ENCODE data around the gene CSNK1G2. TPM values are rescaled to one million over a fixed set of nuclear protein-coding genes. Genes with fewer than 3 reads are reported as not detected.

CSNK1G2 gene
- total RNA-seq, 1 experiment from 2014 or later = 34.0 TPM

- DNase-seq (ENCODE audit: extremely low read depth, low read depth) = no peak
Measured at GRCh38 chr19:1917926-1918325, 23.0 kb upstream of the CSNK1G2 start.

- no peak for DNase-seq (ENCODE audit: extremely low read depth, low read depth)
Measured at GRCh38 chr19:1918975-1919374, 22.0 kb upstream of the CSNK1G2 start.

GRCh38 chr19:1920644-1921043 is 20.3 kb upstream of the CSNK1G2 start:
- no peak for DNase-seq (ENCODE audit: extremely low read depth, low read depth)

GRCh38 chr19:1921326-1921725 is 19.6 kb upstream of the CSNK1G2 start:
- no peak for DNase-seq (ENCODE audit: extremely low read depth, low read depth)

- DNase-seq (ENCODE audit: extremely low read depth, low read depth) = no peak
Measured at GRCh38 chr19:1921825-1922224, 19.1 kb upstream of the CSNK1G2 start.

GRCh38 chr19:1922803-1923202 is 18.2 kb upstream of the CSNK1G2 start:
- no peak for DNase-seq (ENCODE audit: extremely low read depth, low read depth)

- DNase-seq (ENCODE audit: extremely low read depth, low read depth) = no peak
Measured at GRCh38 chr19:1923319-1923718, 17.7 kb upstream of the CSNK1G2 start.

GRCh38 chr19:1924320-1924961 is 16.5 kb upstream of the CSNK1G2 start:
- DNase-seq (ENCODE audit: extremely low read depth, low read depth) = no peak

GRCh38 chr19:1925544-1925943 is 15.4 kb upstream of the CSNK1G2 start:
- DNase-seq (ENCODE audit: extremely low read depth, low read depth) = no peak

GRCh38 chr19:1929021-1929742 is 11.8 kb upstream of the CSNK1G2 start:
- peak; percentile 51 for DNase-seq (ENCODE audit: extremely low read depth, low read depth)

- DNase-seq (ENCODE audit: extremely low read depth, low read depth) = no peak
Measured at GRCh38 chr19:1931445-1931844, 9.5 kb upstream of the CSNK1G2 start.

- no peak for DNase-seq (ENCODE audit: extremely low read depth, low read depth)
Measured at GRCh38 chr19:1932395-1932794, 8.6 kb upstream of the CSNK1G2 start.

GRCh38 chr19:1933244-1933643 is 7.7 kb upstream of the CSNK1G2 start:
- no peak for DNase-seq (ENCODE audit: extremely low read depth, low read depth)

- DNase-seq (ENCODE audit: extremely low read depth, low read depth) = no peak
Measured at GRCh38 chr19:1933942-1934341, 7.0 kb upstream of the CSNK1G2 start.

GRCh38 chr19:1935484-1936208 is 5.3 kb upstream of the CSNK1G2 start:
- no peak for DNase-seq (ENCODE audit: extremely low read depth, low read depth)

- no peak for DNase-seq (ENCODE audit: extremely low read depth, low read depth)
Measured at GRCh38 chr19:1936430-1936829, 4.5 kb upstream of the CSNK1G2 start.

- no peak for DNase-seq (ENCODE audit: extremely low read depth, low read depth)
Measured at GRCh38 chr19:1936916-1937610, 3.9 kb upstream of the CSNK1G2 start.

GRCh38 chr19:1938071-1938470 is 2.9 kb upstream of the CSNK1G2 start:
- DNase-seq (ENCODE audit: extremely low read depth, low read depth) = no peak

GRCh38 chr19:1942078-1942933 is 1.3 kb downstream of the CSNK1G2 start:
- no peak for DNase-seq (ENCODE audit: extremely low read depth, low read depth)

- DNase-seq (ENCODE audit: extremely low read depth, low read depth) = no peak
Measured at GRCh38 chr19:1942934-1943555, 2.1 kb downstream of the CSNK1G2 start.

All from NCI-H460 (cell line).